Endothelial cell (in vitro differentiated cells): ENCODE results near the gene CDC25B. TPM values are rescaled to one million over a fixed set of nuclear protein-coding genes. Genes with fewer than 3 reads are reported as not detected.

ENCODE experiments used
- DNase-seq: peaks from one replicate; pipeline ENCODE4 v3.0.0; 2021; ENCODE audit warnings: low spot score
- H3K27ac Mint-ChIP-seq: one replicate; pipeline ENCODE4 v1.8.0; 2021; ENCODE audit warnings: mixed read lengths, inconsistent platforms; ENCODE audit not compliant: unreplicated experiment
- H3K27me3 Mint-ChIP-seq: one replicate; pipeline ENCODE4 v1.8.0; 2021; ENCODE audit warnings: mild to moderate bottlenecking, moderate library complexity, mixed read lengths, inconsistent platforms; ENCODE audit not compliant: unreplicated experiment
- H3K36me3 Mint-ChIP-seq: one replicate; pipeline ENCODE4 v1.8.0; 2021; ENCODE audit warnings: mild to moderate bottlenecking, low read depth, mixed read lengths, inconsistent platforms; ENCODE audit not compliant: unreplicated experiment
- H3K4me1 Mint-ChIP-seq: one replicate; pipeline ENCODE4 v1.8.0; 2021; ENCODE audit warnings: mild to moderate bottlenecking, mixed read lengths, inconsistent platforms; ENCODE audit not compliant: unreplicated experiment
- H3K4me3 Mint-ChIP-seq: one replicate; pipeline ENCODE4 v1.8.0; 2021; ENCODE audit warnings: mild to moderate bottlenecking, mixed read lengths, inconsistent platforms; ENCODE audit not compliant: unreplicated experiment
- H3K9me3 Mint-ChIP-seq: one replicate; pipeline ENCODE4 v1.8.0; 2021; ENCODE audit warnings: mixed read lengths, inconsistent platforms; ENCODE audit not compliant: unreplicated experiment
- total RNA-seq: library from RNA; stranded (reverse); fragmentation: NEBNext Ultra II Directional; extraction: Animal tissue kit (Norgen Biotek cat#: 25700); gene quantifications from one replicate; pipeline ENCODE4 v1.2.1, GENCODE V29; 2021; ENCODE audit not compliant: unreplicated experiment
- TF ChIP-seq, protein P1 (sequence below): fragments of 200-600 bp; sonication (generic); IDR thresholded peaks from one replicate; pipeline ENCODE4 v1.5.0; 2021; ENCODE audit warnings: antibody characterized with exemption; ENCODE audit not compliant: unreplicated experiment

CDC25B gene
- total RNA-seq, 1 donor from 2014 or later, result 10.4 TPM

DNA sequence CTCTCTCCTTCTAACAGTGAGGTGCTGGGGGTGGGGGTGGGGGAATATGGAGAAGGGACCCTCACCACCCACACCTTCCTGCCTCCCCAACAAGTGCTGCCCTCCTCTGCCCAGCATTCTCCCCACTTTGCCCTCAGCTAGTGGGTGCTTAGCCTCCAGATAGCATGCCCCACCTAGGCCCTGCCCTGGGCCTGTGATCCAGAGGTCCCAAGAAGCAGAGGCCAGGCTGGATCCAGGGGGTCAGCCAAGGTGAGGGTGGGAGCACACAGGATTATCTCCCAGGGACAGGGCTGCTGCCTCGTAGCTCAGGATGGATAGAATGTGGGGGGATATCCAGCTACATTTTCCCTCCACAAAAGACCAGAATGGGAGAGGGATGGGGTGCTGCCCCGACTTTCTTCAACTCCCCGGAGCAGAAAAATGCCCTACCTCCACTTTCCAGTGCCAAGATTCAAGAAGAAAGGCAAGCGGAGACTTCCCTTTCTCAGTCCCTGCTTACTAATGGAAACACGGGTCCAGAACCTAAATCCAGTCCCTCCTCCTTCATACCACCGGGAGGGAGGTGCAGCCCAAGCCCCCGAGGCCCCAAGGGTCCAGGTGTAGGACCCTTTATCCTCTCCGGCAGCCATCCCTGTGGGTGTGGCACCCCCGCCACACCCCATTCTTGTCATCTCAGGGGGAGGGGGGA lies 29.5 kb upstream of the CDC25B start:
- H3K9me3 Mint-ChIP-seq, result no peaks in the 10 kb centered on the region
- peak overlapping the region; percentile 86 for H3K4me3 Mint-ChIP-seq
- H3K4me1 Mint-ChIP-seq, result peaks cover 9% of the 10 kb centered on the region
- peaks cover 4% of the 10 kb centered on the region for H3K36me3 Mint-ChIP-seq
- TF ChIP-seq, protein P1, sequence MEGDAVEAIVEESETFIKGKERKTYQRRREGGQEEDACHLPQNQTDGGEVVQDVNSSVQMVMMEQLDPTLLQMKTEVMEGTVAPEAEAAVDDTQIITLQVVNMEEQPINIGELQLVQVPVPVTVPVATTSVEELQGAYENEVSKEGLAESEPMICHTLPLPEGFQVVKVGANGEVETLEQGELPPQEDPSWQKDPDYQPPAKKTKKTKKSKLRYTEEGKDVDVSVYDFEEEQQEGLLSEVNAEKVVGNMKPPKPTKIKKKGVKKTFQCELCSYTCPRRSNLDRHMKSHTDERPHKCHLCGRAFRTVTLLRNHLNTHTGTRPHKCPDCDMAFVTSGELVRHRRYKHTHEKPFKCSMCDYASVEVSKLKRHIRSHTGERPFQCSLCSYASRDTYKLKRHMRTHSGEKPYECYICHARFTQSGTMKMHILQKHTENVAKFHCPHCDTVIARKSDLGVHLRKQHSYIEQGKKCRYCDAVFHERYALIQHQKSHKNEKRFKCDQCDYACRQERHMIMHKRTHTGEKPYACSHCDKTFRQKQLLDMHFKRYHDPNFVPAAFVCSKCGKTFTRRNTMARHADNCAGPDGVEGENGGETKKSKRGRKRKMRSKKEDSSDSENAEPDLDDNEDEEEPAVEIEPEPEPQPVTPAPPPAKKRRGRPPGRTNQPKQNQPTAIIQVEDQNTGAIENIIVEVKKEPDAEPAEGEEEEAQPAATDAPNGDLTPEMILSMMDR, result no peak
- H3K27ac Mint-ChIP-seq, result no peak overlapping the region
- no peak for DNase-seq
- peaks cover 10% of the 10 kb centered on the region for H3K27me3 Mint-ChIP-seq

DNA sequence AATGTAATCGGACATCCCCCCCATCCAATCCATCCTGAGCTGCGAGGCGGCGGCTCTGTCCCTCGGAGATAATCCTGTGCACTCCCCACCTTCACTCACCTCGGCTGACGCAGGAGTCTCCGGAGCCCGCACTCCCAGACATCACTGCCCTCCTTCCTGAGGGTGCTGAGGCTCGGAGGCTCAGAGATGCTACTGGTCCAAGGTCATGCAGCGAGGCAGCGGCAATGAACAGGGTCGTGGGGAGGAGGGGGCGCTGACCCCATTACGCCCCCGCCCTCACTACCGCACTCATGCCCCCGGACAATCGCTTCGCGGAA lies 29.0 kb upstream of the CDC25B start:
- H3K36me3 Mint-ChIP-seq, result peaks cover 4% of the 10 kb centered on the region

DNA sequence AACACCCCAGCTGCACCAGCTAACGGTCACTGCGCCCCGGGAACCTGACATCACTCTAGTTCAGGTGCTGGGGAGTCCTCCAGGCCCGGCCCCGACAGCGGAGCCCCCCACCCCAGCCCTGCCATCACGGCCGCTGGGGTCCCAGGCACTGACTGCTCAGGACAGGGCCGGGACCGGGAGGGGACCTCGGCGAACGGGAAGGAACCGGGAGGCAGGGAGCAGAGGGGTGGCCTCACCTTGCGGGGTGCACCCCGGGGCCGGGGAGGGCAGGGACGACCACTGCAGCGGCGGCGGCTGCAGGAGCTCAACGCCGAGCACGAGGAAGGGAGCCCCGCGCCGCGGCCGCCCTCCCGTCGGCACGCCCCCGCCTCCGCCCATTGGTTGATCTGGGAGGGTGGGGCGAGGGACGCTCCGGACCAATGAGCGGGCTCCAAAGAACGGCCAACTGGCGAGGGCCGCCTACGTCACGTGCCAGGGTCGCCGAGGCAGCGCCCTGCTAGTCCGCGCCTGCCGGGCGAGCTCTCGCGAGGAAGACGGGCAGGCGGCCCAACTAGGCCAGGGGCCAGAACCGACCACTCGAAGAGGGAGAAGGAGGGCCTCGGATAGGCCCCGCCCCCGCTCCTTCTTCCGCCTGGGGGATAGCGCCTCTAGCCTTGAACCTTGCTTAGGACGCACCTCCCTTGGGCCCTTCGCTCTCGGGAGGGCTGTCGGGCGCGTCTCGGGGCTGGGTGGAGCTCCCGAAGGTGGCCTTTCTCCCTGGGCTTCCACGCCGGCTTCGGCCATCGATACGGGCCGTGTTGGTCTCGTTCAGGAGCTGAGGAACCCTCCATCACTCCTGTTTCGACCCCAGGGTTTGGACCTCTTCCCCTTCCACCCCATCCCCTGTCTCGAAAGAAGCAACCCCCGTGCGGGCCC lies 28.4 kb upstream of the CDC25B start, which contains the start of gene ADISSP:
TSS of gene ADISSP (minus strand) at position 327 of the 915 bp plus-strand sequence. CDS start 7,653 bp downstream, outside the sequence.
- H3K4me3 Mint-ChIP-seq, result peak within 1 kb of the TSS; percentile 88
- peaks cover 4% of the 10 kb centered on the region for H3K36me3 Mint-ChIP-seq
- peak within 1 kb of the TSS; percentile 89 for H3K27ac Mint-ChIP-seq
- DNase-seq, result peak; percentile 97
- H3K4me1 Mint-ChIP-seq, result peaks cover 9% of the 10 kb centered on the region
- peaks cover 14% of the 10 kb centered on the region for H3K27me3 Mint-ChIP-seq
- TF ChIP-seq, protein P1, result no peak
- no peaks in the 10 kb centered on the region for H3K9me3 Mint-ChIP-seq

More for the DNA sequence above, 29.0 kb upstream of the CDC25B start:
- H3K9me3 Mint-ChIP-seq, result no peaks in the 10 kb centered on the region
- TF ChIP-seq, protein P1, result no peak
- DNase-seq, result no peak
- H3K4me1 Mint-ChIP-seq, result peaks cover 9% of the 10 kb centered on the region
- peaks cover 10% of the 10 kb centered on the region for H3K27me3 Mint-ChIP-seq
- H3K4me3 Mint-ChIP-seq, result peak overlapping the region; percentile 86
- no peak overlapping the region for H3K27ac Mint-ChIP-seq

DNA sequence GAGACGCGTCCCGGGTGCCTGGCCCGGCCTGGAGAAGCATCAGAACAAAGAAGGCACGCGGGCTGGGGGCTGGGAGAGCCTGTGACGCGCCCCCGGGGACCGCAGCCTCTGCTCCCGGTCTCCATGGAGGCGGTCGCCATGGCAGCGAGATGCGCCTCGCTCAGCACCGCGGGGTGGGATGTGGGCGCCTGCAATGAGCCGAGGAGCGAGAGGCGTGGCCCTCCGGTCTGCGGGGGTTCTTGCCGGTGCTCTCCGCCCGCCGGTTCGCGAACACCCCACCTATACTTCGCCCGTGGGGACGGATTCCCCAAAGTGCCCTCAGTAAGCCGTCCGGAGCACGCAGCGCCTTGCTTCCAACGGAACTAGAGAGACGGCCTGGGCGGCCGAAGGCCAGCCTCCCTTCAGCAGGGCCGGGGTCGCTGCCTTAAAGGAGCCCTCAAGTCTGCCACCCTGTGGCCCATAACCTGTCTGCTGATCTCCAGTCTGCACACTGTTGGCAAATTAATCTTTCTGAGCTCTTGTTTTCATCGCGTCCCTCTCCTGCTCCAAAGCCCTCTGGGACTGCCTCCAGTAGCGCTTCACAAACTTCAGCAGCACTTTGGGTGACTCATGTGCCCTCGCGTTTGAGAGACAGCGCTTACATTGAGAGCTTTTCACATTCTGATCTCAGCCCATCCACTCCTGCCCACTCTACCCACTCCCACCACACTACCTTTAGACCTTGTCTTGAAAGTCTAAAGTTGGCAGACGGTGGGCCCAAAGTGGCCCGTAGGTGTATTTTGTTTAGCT lies 27.6 kb upstream of the CDC25B start:
- peak overlapping the region; percentile 88 for H3K4me3 Mint-ChIP-seq
- peaks cover 9% of the 10 kb centered on the region for H3K4me1 Mint-ChIP-seq
- peaks cover 4% of the 10 kb centered on the region for H3K36me3 Mint-ChIP-seq
- DNase-seq, result peak; percentile 80
- TF ChIP-seq, protein P1, result peak; percentile 56
- H3K9me3 Mint-ChIP-seq, result no peaks in the 10 kb centered on the region
- H3K27me3 Mint-ChIP-seq, result peaks cover 14% of the 10 kb centered on the region
- peak overlapping the region; percentile 89 for H3K27ac Mint-ChIP-seq
